KMS-11 (cell line): ENCODE results near the gene TEX30.

Experiments
- H2AFZ ChIP-seq: fragments of 200-600 bp; sonication (generic); 2 replicates; pipeline ENCODE4 v1.6.1; 2016; ENCODE audit warnings: antibody characterized with exemption, mixed run types, low read depth
- H3K27ac ChIP-seq: fragments of 200-600 bp; sonication (generic); 2 replicates; pipeline ENCODE4 v1.6.1; 2016; ENCODE audit warnings: mild to moderate bottlenecking, mixed run types
- H3K27me3 ChIP-seq: fragments of 200-600 bp; sonication (generic); 2 replicates; pipeline ENCODE4 v1.6.1; 2017; ENCODE audit warnings: mild to moderate bottlenecking, low read depth, mixed run types, moderate library complexity; ENCODE audit not compliant: insufficient read depth
- H3K36me3 ChIP-seq: fragments of 200-600 bp; sonication (generic); 2 replicates; pipeline ENCODE4 v1.6.1; 2017; ENCODE audit warnings: mild to moderate bottlenecking, mixed run types; ENCODE audit not compliant: insufficient read depth
- H3K4me1 ChIP-seq: fragments of 200-600 bp; sonication (generic); 2 replicates; pipeline ENCODE4 v1.6.1; 2016; ENCODE audit warnings: mild to moderate bottlenecking, low read depth, mixed run types; ENCODE audit not compliant: poor library complexity, severe bottlenecking
- H3K4me2 ChIP-seq: fragments of 200-600 bp; sonication (generic); 2 replicates; pipeline ENCODE4 v1.7.0; 2016; ENCODE audit warnings: mild to moderate bottlenecking, mixed run types
- H3K4me3 ChIP-seq: fragments of 200-600 bp; sonication (generic); IDR thresholded peaks from 2 replicates; pipeline ENCODE4 v1.6.1; 2017; ENCODE audit warnings: low read depth, low read length, mixed read lengths; ENCODE audit not compliant: insufficient read depth
- H3K79me2 ChIP-seq: fragments of 200-600 bp; sonication (generic); 2 replicates; pipeline ENCODE4 v1.6.1; 2016; ENCODE audit warnings: low read depth, mixed run types; ENCODE audit not compliant: insufficient read depth
- H3K9ac ChIP-seq: fragments of 200-600 bp; sonication (generic); 2 replicates; pipeline ENCODE4 v1.6.1; 2016; ENCODE audit warnings: mild to moderate bottlenecking, mixed run types
- H4K20me1 ChIP-seq: fragments of 200-600 bp; sonication (generic); 2 replicates; pipeline ENCODE4 v1.6.1; 2016; ENCODE audit warnings: mild to moderate bottlenecking, mixed run types; ENCODE audit not compliant: insufficient read depth
- TF ChIP-seq, protein P1 (sequence below): fragments of 200-600 bp; sonication (generic); conservative IDR thresholded peaks from 2 replicates; pipeline ENCODE4 v1.6.1; 2017; ENCODE audit warnings: low read depth, mild to moderate bottlenecking, antibody characterized with exemption, low read length, moderate library complexity, mixed read lengths

TEX30 gene

GRCh38 chr13:102724923-102725322 lies 48.7 kb downstream of the TEX30 start:
- Histone ChIP-seq H3K79me2 (no peaks in the 10 kb centered on the region), H3K9ac (no peak overlapping the region), H3K36me3 (no peaks in the 10 kb centered on the region), H3K4me2 (no peak overlapping the region), H3K4me3 (no peak overlapping the region), H4K20me1 (no peaks in the 10 kb centered on the region), H2AFZ (no peak overlapping the region), H3K4me1 (no peaks in the 10 kb centered on the region), H3K27ac (no peak overlapping the region), H3K27me3 (no peaks in the 10 kb centered on the region)
- TF ChIP-seq, protein P1, sequence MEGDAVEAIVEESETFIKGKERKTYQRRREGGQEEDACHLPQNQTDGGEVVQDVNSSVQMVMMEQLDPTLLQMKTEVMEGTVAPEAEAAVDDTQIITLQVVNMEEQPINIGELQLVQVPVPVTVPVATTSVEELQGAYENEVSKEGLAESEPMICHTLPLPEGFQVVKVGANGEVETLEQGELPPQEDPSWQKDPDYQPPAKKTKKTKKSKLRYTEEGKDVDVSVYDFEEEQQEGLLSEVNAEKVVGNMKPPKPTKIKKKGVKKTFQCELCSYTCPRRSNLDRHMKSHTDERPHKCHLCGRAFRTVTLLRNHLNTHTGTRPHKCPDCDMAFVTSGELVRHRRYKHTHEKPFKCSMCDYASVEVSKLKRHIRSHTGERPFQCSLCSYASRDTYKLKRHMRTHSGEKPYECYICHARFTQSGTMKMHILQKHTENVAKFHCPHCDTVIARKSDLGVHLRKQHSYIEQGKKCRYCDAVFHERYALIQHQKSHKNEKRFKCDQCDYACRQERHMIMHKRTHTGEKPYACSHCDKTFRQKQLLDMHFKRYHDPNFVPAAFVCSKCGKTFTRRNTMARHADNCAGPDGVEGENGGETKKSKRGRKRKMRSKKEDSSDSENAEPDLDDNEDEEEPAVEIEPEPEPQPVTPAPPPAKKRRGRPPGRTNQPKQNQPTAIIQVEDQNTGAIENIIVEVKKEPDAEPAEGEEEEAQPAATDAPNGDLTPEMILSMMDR, result no peak

- Histone ChIP-seq H4K20me1 (no peaks in the 10 kb centered on the region), H3K4me3 (no peak overlapping the region), H3K4me1 (no peaks in the 10 kb centered on the region), H3K9ac (no peak overlapping the region), H3K79me2 (no peaks in the 10 kb centered on the region), H3K27me3 (no peaks in the 10 kb centered on the region), H2AFZ (no peak overlapping the region), H3K4me2 (no peak overlapping the region), H3K27ac (no peak overlapping the region), H3K36me3 (no peaks in the 10 kb centered on the region)
- TF ChIP-seq, protein P1, result no peak
Observed at GRCh38 chr13:102721800-102722231, 51.8 kb downstream of the TEX30 start.

DNA sequence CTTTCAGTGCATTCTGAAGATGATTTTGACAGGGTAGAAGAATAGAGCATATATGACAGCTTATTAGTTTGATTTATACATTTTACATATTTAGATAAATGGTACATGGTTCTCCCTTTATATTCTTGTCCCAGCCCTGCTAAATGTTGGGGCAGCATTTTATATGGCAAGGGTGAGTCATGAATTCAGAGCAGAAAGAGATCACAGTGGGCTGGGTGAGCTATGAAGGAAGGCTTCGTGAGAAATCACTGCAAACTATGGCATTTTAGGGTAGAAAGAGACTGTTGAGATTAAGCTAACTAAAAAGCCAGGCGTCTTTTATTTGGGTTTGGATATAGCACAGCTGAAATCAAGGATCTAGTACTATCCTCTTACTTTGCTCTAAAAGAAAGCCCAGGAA lies 54.8 kb downstream of the TEX30 start:
- no peak overlapping the region for H3K4me3 ChIP-seq
- TF ChIP-seq, protein P1, result no peak
- no peaks in the 10 kb centered on the region for H3K4me1 ChIP-seq
- H3K27ac ChIP-seq, result no peak overlapping the region
- H3K36me3 ChIP-seq, result no peaks in the 10 kb centered on the region
- no peak overlapping the region for H3K9ac ChIP-seq
- no peaks in the 10 kb centered on the region for H4K20me1 ChIP-seq
- H3K79me2 ChIP-seq, result no peaks in the 10 kb centered on the region
- no peak overlapping the region for H2AFZ ChIP-seq
- no peaks in the 10 kb centered on the region for H3K27me3 ChIP-seq
- no peak overlapping the region for H3K4me2 ChIP-seq
